HL-60 (cell line): ENCODE results near the gene ROBO4.

Source experiments
- DNase-seq, 2 experiments: peaks; one replicate each; pipeline ENCODE4 v3.0.0-alpha.2; 2010 to 2020; ENCODE audit warnings: low read depth in 1 of 2, low spot score in 1 of 2
- H3K27ac ChIP-seq: fragments of 250-450 bp; sonication (Bioruptor Pico); replicated peaks from 2 replicates; pipeline ENCODE4 v1.5.1; 2020; ENCODE audit warnings: mild to moderate bottlenecking, moderate library complexity
- H3K27me3 ChIP-seq: fragments of 250-450 bp; sonication (Bioruptor Pico); 2 replicates; pipeline ENCODE4 v1.5.1; 2021; ENCODE audit warnings: mild to moderate bottlenecking, moderate library complexity; ENCODE audit not compliant: insufficient read depth, poor library complexity, severe bottlenecking
- H3K4me3 ChIP-seq: replicated peaks from 2 replicates; pipeline ENCODE4 v1.5.1; 2011; ENCODE audit warnings: mild to moderate bottlenecking, control low read depth, low read length; ENCODE audit not compliant: insufficient read depth
- CTCF ChIP-seq: IDR thresholded peaks from one replicate; pipeline ENCODE4 v1.5.1; 2011; ENCODE audit warnings: low read length, control low read depth, inconsistent platforms; ENCODE audit not compliant: insufficient read depth
- GABPA ChIP-seq: IDR thresholded peaks from 2 replicates; pipeline ENCODE4 v1.6.1; 2012; ENCODE audit warnings: low read depth
- POLR2AphosphoS5 ChIP-seq: IDR thresholded peaks from 2 replicates; pipeline ENCODE4 v1.6.1; 2012; ENCODE audit warnings: low read depth
- REST ChIP-seq: IDR thresholded peaks from 2 replicates; pipeline ENCODE4 v1.6.1; 2012; ENCODE audit warnings: low read depth; ENCODE audit not compliant: insufficient replicate concordance
- SPI1 ChIP-seq: IDR thresholded peaks from 2 replicates; pipeline ENCODE4 v1.6.1; 2012; ENCODE audit warnings: low read depth, mild to moderate bottlenecking, borderline replicate concordance

The ROBO4 gene

GRCh38 chr11:124863137-124863825, 34.4 kb downstream of the ROBO4 start:
- H3K4me3 ChIP-seq, result no peak overlapping the region
- peaks cover 69% of the 10 kb centered on the region for H3K27me3 ChIP-seq
- H3K27ac ChIP-seq, result no peak overlapping the region
- no peak for TF ChIP-seq CTCF
- no peak for TF ChIP-seq POLR2AphosphoS5
- TF ChIP-seq GABPA, result no peak
- no peak for TF ChIP-seq SPI1
- TF ChIP-seq REST, result no peak
- DNase-seq, result no peak

DNA sequence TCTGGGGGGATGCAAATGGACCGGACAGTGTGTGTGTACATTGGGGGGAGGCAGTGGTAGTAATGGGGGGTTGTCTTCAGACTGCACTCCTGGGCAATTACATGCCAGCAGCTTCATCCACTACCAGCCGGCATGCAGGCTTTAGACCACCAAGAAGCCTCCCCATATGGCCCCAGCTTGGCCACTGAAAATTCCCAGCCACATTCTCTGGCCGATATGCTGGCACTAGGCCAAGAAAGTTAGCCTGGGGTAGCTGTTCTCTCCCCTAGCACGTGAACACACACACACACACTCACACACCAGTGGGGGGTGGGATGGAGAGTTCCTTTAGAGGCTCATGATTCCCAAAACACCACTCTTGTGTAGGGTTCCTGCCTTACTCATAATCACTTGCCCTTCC, 36.0 kb downstream of the ROBO4 start:
- DNase-seq, result no peak
- no peak overlapping the region for H3K4me3 ChIP-seq
- TF ChIP-seq SPI1 (no peak), GABPA (no peak), CTCF (no peak), POLR2AphosphoS5 (no peak), REST (no peak)
- H3K27ac ChIP-seq, result no peak overlapping the region
- H3K27me3 ChIP-seq, result peaks cover 55% of the 10 kb centered on the region

- Histone ChIP-seq H3K27ac (no peak overlapping the region), H3K4me3 (no peak overlapping the region), H3K27me3 (peaks cover 30% of the 10 kb centered on the region)
- TF ChIP-seq POLR2AphosphoS5 (no peak), REST (no peak)
- no peak for DNase-seq
Measured at GRCh38 chr11:124859171-124859570, 38.5 kb downstream of the ROBO4 start.
